ENCODE results near the gene FARS2.
"Not testable (repeated sequence)": the region's sequence is repeated elsewhere in the genome, so short reads cannot be mapped to it uniquely, and the experiment has no call there.

The FARS2 gene

DNA sequence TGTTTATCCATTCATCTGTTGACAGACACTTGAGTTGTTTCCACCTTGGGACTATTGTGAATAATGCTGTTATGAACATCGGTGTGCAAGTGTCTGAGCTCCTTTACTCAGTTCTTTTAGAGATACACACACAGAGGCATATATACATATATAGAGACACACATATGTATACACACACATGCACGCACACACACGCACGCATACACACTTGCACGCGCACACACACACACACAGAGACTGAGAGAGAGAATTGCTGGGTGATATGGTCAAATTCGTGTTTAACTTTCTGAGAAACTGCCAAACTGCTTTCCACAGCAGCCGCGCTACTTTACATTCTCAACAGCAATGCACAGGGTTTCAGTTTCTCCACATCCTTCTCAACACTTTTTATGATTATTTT is 273.3 kb downstream of the FARS2 start:
- DNase-seq (ENCODE audit: low read depth in 2 of 2) = no peak

DNA sequence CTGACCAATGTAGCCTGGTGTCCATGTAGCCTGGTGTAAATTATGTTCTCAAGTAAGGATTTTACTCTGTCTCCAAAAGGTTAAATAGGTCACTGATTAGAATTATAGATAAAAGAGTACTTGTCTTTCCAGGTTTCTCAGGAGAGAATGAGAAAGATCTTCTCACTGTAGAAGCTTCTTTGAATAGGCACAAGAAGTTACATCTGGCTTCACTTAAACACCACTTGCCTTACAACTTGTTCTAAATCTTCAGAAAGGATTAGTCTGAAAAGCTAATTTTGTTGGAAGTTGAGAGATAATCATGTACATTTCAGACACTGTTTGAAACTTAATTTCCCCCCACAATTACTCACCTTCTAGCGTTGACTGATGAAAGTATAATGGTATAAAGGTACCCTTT is 275.3 kb downstream of the FARS2 start:
- DNase-seq (ENCODE audit: low read depth in 2 of 2) = no peak

DNA sequence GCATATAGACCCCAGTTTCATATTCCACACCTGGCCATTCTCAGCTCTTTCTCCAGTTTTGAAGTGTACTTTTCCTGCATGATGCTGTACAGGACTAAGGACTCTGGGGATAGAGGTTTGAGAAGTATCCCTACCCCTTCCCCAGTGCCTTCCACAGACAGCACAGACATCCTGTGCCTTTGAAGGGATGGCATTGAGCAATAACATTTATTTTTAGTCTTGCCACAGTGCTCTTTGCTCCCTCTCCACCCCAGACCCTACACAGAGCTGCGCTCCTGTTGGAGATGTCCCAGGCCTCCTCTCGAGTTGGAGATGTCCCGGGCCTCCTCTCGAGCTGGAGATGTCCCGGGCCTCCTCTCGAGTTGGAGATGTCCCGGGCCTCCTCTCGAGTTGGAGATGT is 275.8 kb downstream of the FARS2 start:
- DNase-seq (ENCODE audit: low read depth in 2 of 2) = no peak

DNA sequence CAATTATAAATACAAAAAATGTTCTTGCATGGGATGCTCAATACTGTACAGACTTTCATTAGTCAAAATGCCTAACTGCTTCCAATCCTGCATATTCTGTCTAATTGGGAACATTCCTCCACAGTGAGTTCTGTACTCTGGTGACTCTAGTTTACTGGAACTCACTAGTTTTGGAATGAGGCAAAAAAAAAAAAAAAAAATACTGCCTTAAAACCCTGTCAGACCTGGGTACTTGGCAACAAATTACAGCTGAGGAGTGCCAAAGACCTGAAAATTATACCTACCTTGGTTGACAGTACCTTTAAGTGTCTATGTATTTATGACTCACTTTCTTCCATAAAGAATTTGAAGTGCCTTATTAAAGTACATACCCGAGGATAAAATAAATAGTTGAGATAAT is 276.7 kb downstream of the FARS2 start:
- no peak for DNase-seq (ENCODE audit: low read depth in 2 of 2)

DNA sequence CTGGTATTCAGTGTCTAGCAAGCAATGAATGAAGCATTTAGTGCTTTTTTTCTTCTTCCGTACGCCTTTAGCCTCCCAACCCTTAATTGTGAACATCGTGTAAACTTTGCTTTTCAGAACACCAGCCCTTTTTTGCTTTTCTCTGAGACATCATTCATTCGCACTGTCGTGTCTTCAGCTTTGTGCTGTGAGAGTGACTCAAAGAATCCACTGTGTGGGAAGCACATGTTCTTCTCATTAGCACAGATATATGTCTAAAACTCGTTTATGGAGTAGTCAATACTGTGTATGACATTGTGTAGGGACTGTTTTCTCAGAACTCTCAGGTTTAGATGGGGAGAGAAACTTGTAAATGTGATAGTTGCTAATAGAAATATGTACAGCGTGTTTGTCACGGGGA is 279.1 kb downstream of the FARS2 start:
- DNase-seq (ENCODE audit: low read depth in 2 of 2) = no peak

DNA sequence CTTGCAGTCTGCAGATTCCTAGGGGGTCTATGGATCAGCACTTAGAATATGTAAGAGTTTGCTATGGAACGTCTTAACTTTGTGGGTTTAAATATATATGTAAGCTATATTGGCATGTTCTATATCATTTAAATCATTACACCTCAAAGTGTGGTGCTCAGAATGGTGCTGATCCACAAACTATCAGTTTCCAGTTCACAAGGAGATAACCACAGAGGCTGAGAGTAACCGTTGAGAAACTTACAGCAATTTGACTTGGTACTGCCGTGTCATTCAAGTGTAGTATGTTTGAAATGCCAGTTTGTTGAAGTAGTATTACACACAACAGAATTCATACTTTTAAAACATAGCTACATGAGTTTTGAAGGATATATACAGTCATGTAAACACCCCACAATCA is 279.7 kb downstream of the FARS2 start:
- no peak for DNase-seq (ENCODE audit: low read depth in 2 of 2)

DNA sequence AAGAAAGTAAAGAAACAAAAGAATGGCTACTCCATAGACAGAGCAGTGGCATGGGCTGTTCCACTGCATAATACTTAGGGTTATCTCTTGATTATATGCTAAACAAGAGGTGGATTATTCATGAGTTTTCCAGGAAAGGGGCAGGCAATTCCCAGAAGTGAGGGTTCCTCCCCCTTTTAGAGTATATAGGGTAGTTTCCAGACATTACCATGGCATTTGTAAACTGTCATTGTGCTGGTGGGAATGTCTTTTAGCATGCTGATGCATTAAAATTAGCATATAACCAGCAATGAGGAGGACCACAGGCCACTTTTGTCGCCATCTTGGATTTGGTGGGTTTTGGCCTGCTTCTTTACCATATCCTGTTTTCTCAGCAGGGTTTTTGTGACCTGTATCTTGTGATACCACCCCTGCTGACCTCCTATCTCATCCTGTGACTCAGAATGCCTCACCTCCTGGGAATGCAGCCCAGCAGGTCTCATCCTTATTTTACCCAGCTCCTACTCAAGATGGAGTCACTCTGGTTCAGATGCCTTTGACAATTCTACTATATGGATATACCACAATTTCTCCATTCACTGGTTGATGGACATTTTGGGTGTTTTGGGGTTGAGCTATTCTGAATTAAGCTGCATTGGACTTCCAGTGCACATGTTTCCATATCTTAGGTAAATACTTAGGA is 280.6 kb downstream of the FARS2 start:
- no peak for DNase-seq (ENCODE audit: low read depth in 2 of 2)

DNA sequence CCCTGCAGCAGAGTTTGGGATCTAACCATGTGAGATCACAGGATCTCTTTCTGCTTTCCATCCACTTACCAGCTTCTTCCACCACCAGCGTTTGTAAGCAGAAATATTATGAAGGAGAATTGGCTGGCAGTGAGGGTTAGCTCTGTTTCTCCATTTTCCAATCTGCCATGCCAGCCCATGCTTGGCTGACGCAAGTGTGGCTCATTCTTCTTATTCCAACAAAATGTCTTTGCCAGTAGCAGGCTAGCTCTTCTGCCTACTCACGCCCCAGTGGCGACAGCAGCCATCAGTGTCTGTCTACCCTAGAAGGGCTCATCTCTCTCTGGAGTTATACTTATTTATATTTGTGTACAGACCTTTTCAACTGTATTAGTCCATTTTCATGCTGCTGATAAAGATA is 286.2 kb downstream of the FARS2 start:
- no peak for DNase-seq (ENCODE audit: low read depth in 2 of 2)

DNA sequence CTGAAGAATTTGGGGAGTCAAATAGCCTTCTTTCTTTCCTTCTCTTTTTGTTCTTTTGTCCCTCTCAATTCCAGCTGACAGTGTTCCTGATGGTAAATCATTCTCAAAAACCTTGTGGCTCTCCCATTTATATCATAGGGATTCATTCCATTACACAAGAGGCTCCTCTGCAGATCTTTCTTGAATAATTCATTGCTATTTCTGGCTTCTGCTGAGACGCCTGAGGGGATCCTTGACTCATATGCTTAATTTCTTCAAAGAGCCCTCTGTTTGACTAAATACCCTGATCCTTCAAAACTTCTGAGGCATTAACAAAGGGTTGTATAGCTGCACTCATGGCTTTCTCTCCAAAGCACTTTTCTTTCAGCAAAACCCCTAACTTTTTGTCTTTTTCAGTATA is 289.3 kb downstream of the FARS2 start:
- DNase-seq (ENCODE audit: low read depth in 2 of 2) = no peak

DNA sequence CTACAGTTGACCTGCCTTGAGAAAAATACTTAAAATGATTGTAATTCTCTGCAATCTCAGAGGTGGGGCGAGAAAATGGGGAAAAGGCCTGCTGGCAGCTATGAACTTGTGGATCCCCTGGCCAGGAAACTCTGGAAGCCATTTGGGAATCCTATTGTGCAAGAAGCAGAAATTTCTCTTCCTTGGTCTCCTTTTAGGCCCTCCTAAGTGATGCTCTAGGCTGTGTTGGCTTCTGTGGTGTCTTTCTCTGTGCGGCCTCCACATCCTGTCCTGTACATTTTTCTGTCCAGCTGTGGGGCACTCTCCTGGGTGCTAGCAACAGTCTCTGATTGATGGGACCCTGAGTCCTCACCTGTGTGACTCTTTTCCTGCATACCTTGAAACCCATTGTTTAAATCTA is 290.9 kb downstream of the FARS2 start:
- no peak for DNase-seq (ENCODE audit: low read depth in 2 of 2)

DNA sequence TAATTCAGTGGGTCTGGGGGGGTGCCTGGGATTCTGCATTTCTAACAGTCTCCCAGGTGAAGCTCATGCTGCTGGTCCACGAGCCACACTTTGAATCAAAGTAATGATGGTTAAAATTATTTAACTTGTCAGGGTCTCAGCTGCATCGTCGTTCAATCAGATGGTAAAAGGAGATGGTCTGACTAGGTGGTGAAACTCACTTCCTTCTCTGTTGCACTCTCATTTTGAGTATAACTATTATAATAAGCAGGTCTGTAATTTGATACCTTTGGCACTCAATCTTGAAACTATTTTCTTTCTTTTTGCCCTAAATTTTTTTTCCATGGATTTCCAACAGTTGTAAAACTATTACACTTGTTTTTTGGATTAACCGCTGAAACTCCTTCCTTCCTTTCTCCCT is 292.5 kb downstream of the FARS2 start:
- no peak for DNase-seq (ENCODE audit: low read depth in 2 of 2)

DNA sequence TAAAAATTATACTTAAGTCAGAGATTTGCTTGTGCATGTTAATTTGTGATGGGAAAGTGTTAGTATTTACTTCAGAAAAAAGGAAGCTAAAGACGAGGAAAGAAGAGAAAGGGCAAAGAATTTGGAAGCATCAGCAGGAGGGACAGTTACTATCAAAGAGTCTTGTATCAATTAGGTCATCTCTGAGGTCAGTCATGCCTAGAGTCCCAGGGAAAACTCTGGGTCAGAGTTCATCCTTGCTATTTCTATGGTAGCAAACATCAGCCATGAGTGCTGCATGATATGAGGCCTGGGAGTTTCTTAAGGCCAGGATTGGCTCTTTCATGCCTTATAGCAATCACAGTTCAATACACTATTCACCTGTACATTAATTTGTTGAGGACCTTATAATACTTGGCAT is 292.9 kb downstream of the FARS2 start:
- no peak for DNase-seq (ENCODE audit: low read depth in 2 of 2)

DNA sequence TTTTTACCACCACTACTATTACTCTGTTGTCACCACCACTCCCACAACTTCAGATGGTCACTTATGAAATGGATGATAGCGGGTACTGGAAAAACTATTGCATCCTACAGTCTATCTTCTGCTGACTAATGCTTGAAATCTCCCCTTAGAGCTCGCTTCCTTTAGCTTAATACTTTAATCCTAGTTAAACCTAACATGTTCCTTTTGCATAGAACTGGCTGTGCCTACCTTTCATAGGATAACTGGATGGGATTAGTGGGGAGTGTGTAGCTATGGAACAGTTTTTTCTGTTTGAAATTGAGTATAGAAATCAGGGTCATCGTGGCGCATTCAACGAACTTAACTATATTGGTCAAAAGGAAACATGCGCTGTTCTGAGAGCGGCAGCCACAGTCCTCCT is 294.7 kb downstream of the FARS2 start:
- DNase-seq (ENCODE audit: low read depth in 2 of 2) = no peak

DNA sequence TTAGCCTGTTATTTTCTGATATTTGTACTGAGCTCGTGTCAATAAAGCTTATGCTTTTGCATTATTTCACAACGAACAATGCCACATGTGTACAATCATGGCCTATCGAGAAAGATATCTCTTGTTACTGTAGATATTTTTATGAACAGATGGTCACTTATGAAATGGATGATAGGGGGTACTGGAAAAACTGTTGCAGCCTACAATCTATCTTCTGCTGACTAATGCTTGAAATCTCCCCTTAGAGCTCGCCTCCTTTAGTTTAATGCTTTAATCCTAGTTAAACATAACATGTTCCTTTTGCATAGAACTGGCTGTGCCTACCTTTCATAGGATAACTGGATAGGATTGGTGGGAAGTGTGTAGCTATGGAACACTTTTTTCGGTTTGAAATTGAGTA is 296.2 kb downstream of the FARS2 start:
- no peak for DNase-seq (ENCODE audit: low read depth in 2 of 2)

DNA sequence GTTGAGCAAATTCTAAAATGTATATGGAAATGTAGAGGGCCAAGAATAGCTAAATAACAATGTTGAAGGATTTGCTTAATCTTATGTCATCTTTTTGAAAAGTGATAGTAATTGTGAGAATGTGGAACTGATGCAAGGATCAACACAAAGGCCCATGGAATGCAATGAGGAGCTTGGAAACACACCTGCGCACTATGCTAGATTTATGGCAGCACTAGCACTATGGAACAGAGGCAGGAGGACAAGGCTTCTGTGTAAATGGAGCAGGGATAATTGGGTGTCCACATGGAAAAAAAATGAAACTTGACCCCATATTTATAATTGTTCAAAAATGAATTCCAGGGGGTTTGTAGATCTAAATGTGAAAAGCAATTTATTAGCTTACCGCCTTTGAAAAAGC is 298.3 kb downstream of the FARS2 start:
- DNase-seq (ENCODE audit: low read depth in 2 of 2) = no peak

DNA sequence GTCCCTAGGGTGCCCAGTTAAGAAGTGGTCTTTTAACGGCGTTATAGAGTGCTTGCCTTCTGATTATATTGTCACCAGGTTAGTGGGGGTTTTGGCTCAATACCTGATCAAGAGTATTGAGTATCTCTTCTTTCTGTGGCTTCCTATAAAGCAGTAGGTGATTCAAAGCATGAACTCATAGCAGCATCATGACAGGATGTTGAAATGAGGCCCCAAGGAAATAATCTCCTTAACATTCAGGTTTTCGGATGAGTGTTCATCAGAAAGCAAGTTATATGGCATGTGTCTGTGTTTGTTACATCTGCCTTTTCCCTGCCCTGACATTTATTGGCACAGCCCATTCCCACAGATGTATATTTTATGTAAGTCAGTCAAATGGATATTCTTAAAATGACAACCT is 301.0 kb downstream of the FARS2 start:
- DNase-seq (ENCODE audit: low read depth in 2 of 2) = no peak

DNA sequence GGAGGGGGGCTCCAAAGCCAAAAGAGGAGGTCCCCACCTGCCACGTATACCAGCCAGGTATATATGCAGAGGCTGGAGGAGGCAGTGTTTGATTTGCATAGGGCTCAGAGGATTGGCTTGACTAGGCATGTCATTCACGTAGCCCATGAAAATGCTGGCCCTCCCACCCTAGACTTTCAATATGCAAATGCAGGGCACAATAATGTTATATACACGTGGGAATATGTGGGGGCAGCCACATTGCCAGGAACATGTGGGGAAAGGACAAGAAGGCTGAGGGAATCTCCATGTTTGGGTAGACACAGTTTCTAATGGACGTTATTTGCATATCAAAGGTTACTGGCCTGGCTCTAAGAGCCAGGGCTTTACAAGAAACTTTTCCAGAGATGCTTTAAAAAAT is 301.8 kb downstream of the FARS2 start:
- no peak for DNase-seq (ENCODE audit: low read depth in 2 of 2)

DNA sequence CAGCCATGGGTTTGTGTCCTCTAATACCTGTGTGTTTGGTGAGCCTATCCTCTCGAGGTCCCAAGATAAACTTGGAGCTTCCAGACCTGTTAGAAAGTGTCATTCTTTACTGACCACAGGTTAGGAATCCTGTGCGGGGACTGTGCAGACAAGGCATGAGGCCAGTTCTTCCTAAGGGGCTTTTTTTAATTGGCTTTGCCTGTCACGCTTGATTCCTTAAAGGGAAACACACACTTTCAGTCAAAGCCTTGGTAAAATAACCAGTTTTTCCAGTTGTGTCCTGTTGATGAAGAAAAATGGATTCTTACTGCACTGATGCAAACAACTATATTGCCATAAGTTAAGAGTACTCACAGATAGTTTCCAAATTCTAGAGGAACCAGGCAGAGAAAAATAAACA is 303.4 kb downstream of the FARS2 start:
- not testable (repeated sequence) for DNase-seq (ENCODE audit: low read depth in 2 of 2)

DNA sequence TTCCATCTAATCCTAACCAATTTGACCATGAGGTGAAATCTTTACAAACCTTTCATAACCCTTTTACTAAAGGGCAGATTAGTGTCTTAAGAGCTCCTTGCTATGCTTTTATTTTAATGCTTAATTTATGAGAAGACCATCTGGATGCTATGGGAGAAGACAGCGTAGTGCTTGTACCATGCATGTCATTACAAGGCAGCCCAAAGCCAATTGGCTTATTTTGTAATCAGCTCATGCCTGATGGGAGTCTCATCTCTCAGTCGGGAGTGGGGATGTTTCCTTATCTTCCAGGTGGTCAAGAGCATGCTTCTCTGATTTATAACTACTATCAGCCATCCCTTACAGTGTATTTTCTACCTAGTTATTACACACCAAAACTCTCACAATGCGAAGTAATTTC is 304.7 kb downstream of the FARS2 start:
- DNase-seq (ENCODE audit: low read depth in 2 of 2) = no peak

DNA sequence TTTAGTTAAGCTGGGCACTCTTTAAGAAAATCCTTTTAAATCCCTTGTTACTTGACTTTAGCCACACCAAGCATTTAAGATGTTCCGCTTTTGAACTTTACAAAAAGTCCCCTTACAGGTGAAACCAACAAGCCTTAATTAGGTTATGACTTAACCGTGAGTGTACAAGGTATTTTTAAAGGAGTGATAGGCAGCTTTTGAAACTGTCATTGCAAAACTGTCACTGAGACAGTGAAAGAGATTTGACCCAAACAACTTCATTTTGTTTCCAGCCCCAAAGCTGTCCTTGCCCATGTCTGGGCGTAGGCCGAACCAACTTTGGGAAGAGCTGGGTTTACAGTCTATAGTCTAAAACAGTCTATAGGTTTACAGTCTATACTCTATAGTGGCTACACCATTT is 305.4 kb downstream of the FARS2 start:
- DNase-seq (ENCODE audit: low read depth in 2 of 2) = no peak

DNA sequence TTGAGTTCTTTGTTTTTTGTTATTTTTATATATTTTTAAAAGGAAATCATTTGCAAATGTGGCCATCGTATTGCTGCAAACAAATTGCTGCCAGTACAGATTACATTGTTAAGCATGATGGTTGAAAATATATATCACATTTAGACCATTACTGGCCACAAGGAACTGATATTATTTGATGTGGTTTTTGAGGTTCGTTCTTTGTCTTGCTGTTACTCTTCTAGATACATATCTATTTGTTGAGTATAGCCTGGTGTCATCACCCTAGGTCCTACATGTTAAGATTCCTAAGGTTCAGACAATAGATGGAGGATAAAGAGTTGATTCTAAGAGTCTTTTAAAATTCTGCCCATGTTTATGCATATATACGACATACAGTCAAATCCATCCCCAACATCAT is 306.0 kb downstream of the FARS2 start:
- DNase-seq (ENCODE audit: low read depth in 2 of 2) = no peak

DNA sequence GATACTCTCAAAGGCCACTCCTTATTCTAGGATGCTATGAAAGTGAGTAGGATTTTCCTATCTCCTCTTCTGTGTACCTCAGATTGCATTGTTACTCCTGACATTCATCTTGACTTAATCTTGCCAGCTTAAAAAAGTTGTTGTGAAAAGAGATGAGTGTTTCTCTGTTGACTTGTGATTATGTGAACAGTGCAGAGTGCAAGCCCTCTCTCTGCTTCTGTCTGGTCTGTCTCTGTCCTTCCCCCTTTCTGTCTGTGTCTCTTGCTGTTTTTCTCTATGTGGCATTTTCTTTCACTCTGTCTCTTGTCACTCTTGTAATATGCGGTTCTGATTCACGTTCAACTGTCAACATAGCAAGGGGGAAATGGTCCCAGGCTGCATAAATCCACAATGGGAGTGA is 306.6 kb downstream of the FARS2 start:
- no peak for DNase-seq (ENCODE audit: low read depth in 2 of 2)

DNA sequence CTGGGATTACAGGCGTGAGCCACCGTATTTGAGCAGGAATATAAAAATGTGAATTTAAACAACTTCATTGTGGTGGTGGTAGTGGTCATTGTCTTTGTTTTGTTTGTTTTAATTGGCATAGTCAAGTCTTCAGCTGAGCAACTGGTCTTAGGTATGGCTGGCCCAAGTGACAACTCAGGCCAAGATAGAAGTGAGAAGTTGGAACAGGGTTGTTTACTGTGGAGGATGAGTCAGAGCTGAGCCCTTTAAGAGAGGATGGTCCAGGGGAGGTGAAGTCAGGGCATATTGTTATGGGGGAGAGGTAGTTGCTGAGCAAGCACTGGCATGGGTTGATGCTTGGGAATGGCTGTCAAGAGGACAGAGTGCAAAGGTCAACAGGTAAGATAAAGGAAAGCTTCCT is 308.2 kb downstream of the FARS2 start:
- DNase-seq (ENCODE audit: low read depth in 2 of 2) = no peak

DNA sequence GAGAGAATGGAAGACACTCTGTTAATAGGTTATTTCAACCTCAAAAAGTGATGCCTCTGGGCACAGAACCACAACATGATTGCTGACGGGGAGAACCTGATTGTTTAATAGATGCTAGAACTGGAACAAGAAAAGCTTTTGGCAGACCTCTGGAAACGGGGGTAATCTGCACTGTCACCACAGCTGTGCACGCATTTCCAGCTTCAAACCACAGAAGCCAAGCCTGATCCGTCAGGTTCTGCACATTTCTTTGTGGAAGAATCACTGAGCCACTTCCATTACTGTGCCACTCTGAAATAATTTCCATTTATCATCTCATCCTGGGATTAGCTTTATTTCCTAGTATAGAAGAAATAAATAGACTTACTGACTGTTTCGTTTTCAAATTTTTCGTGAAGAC is 309.3 kb downstream of the FARS2 start:
- no peak for DNase-seq (ENCODE audit: low read depth in 2 of 2)

Data from stimulated activated CD4-positive, alpha-beta T cell treated with anti-CD3 and anti-CD28 coated beads, Interleukin-12 subunit alpha, Interleukin-12 subunit beta, amount 100 ng/mL, for 24 hours (primary cell).